K562 (cell line): ENCODE results near the gene BTRC. TPM values are rescaled to one million over a fixed set of nuclear protein-coding genes. Genes with fewer than 3 reads are reported as not detected.
A peak's percentile ranks its signal among the peaks of the same experiment; 100 is the strongest.

Source experiments
- ATAC-seq: fragments of 200-7000 bp; cut with Tn5 transposase; 3 replicates; pipeline ENCODE4 v1.9.1; 2020; ENCODE audit warnings: moderate library complexity
- BruUV-seq: library from RNA; stranded (reverse); fragments of 400-500 nt; replicated peaks from 2 replicates; lab custom pipeline; 2021; lab: Mats Ljungman, UMichigan
- CTCF ChIA-PET: fragments of 300-600 bp; formaldehyde crosslinking; extraction: SDS; loops from one replicate; lab custom pipeline; 2021; ENCODE audit warnings: low intra/inter-chr PET ratio; lab: Yijun Ruan, JAX
- POLR2A ChIA-PET: fragments of 300-600, 350-650 bp; sonication (Branson Sonifier 250); formaldehyde crosslinking; extraction: SDS; loops from one replicate; lab custom pipeline; 2021; ENCODE audit warnings: antibody characterized with exemption, inconsistent platforms; lab: Yijun Ruan, JAX
- DNase-seq, 4 experiments: peaks; one replicate each; pipeline versions ENCODE4 v3.0.0 to v3.0.0-alpha.2; 2011 to 2018; ENCODE audit warnings: low spot score in 3 of 4, mixed read lengths in 3 of 4; ENCODE audit errors: extremely low read depth in 1 of 4
- FAIRE-seq: peaks from 2 replicates; lab custom pipeline; 2011; peaks lifted over from hg19 to GRCh38; lab: Jason Lieb, UNC
- H2AFZ ChIP-seq: 2 replicates; pipeline ENCODE4 v1.6.0; 2011; ENCODE audit warnings: low read depth, low read length, control low read depth, inconsistent platforms
- H3K27ac ChIP-seq: fragments of 200-600 bp; 3 replicates; pipeline ENCODE4 v1.8.0; 2011; ENCODE audit warnings: low read depth, mild to moderate bottlenecking, control low read depth, inconsistent platforms, low read length, moderate library complexity, mixed read lengths; ENCODE audit errors: extremely low read depth
- H3K27me3 ChIP-seq, 2 experiments: fragments of 300-600 bp in 1 of 2; 2 replicates in 1 of 2; 3 replicates in 1 of 2; pipeline versions ENCODE4 v1.6.0 to v1.8.0; 2011; ENCODE audit warnings: inconsistent platforms in 2 of 2, low read length in 2 of 2, mild to moderate bottlenecking in 1 of 2, mixed read lengths in 1 of 2, moderate library complexity in 1 of 2; ENCODE audit not compliant: control insufficient read depth in 2 of 2, insufficient read depth in 2 of 2
- H3K36me3 ChIP-seq: fragments of 300-600 bp; 3 replicates; pipeline ENCODE4 v1.8.0; 2011; ENCODE audit warnings: mild to moderate bottlenecking, low read length, inconsistent platforms; ENCODE audit not compliant: control insufficient read depth, insufficient read depth
- H3K4me1 ChIP-seq, 2 experiments: fragments of 200-600 bp in 1 of 2; replicated peaks in 1 of 2; 2 replicates in 1 of 2; 3 replicates in 1 of 2; pipeline versions ENCODE4 v1.5.1 to v1.8.0; 2011; ENCODE audit warnings: inconsistent platforms in 2 of 2, low read length in 2 of 2, mild to moderate bottlenecking in 1 of 2, mixed read lengths in 1 of 2, moderate library complexity in 1 of 2; ENCODE audit not compliant: control insufficient read depth in 2 of 2, insufficient read depth in 2 of 2
- H3K4me2 ChIP-seq: 2 replicates; pipeline ENCODE4 v1.6.1; 2011; ENCODE audit warnings: low read length, control low read depth, inconsistent platforms, mixed read lengths; ENCODE audit not compliant: insufficient read depth
- H3K4me3 ChIP-seq: fragments of 200-600 bp; sonication (generic), shearing (Covaris generic); 2 replicates; pipeline ENCODE4 v1.5.1; 2016; ENCODE audit warnings: control low read depth, inconsistent platforms
- H3K79me2 ChIP-seq: fragments of 200-600 bp; 3 replicates; pipeline ENCODE4 v1.8.0; 2011; ENCODE audit warnings: low read length, inconsistent platforms; ENCODE audit not compliant: control insufficient read depth, insufficient read depth
- H3K9ac ChIP-seq, 2 experiments: 2 replicates each; pipeline versions ENCODE4 v1.6.0 to v1.6.1; 2011; ENCODE audit warnings: low read depth in 2 of 2, low read length in 2 of 2, control low read depth in 1 of 2, inconsistent platforms in 1 of 2, mild to moderate bottlenecking in 1 of 2, mixed read lengths in 1 of 2; ENCODE audit not compliant: insufficient read depth in 1 of 2
- H3K9me1 ChIP-seq: one replicate; pipeline ENCODE4 v1.6.0; 2011; ENCODE audit warnings: inconsistent platforms, mild to moderate bottlenecking, low read length, moderate library complexity; ENCODE audit not compliant: control insufficient read depth, insufficient read depth
- H3K9me3 ChIP-seq: replicated peaks from 2 replicates; pipeline ENCODE4 v1.5.1; 2011; ENCODE audit warnings: low read depth, low read length, inconsistent platforms; ENCODE audit not compliant: control insufficient read depth, insufficient read depth
- H4K20me1 ChIP-seq: replicated peaks from 2 replicates; pipeline ENCODE4 v1.6.1; 2011; ENCODE audit warnings: low read length, inconsistent platforms, mixed read lengths; ENCODE audit not compliant: control insufficient read depth, insufficient read depth
- ARID1B ChIP-seq: fragments of 450-650 bp; IDR thresholded peaks from 2 replicates; pipeline ENCODE4 v1.6.1; 2016; ENCODE audit warnings: antibody characterized with exemption, mild to moderate bottlenecking, inconsistent platforms
- IRF2 ChIP-seq: sonication (generic); formaldehyde crosslinking; IDR thresholded peaks from 2 replicates; pipeline ENCODE4 v1.8.1; 2022; ENCODE audit warnings: mild to moderate bottlenecking, missing genetic modification reagents
- RAD21 ChIP-seq, 2 experiments: fragments of 250-450 bp in 1 of 2; fragments of 450-650 bp in 1 of 2; sonication (Bioruptor Pico) in 1 of 2; formaldehyde crosslinking in 1 of 2; IDR thresholded peaks in 1 of 2; conservative IDR thresholded peaks in 1 of 2; 2 replicates each; pipeline versions ENCODE4 v1.4.0 to v1.8.0; 2020 to 2022; ENCODE audit warnings: mild to moderate bottlenecking in 2 of 2, moderate library complexity in 1 of 2
- ZBTB8A ChIP-seq: fragments of 450-650 bp; IDR thresholded peaks from 2 replicates; pipeline ENCODE4 v1.6.1; 2018; ENCODE audit warnings: mild to moderate bottlenecking, moderate library complexity; ENCODE audit not compliant: partially characterized antibody
- WGBS: fragments of 100-300 bp; shearing (Covaris generic); methylation state at CpG from one replicate; pipeline ENCODE4 v1.1.6; 2016; ENCODE audit warnings: low coverage, mixed read lengths; ENCODE audit not compliant: insufficient coverage; ENCODE audit errors: missing lambda C conversion rate; 5-methylcytosine and 5-hydroxymethylcytosine counted together
- in situ Hi-C: fragments of 300-500 bp; cut with MboI; formaldehyde crosslinking; loops from 4 replicates; pipeline ENCODE4 v1.15.0; 2018; ENCODE audit warnings: inconsistent platforms, mixed read lengths
- intact Hi-C: fragments of 100-400 bp; cut with micrococcal nuclease; formaldehyde crosslinking; loops from 2 replicates; pipeline ENCODE4 v1.14.2; 2022
- polyA plus RNA-seq, 8 experiments: library from polyadenylated mRNA; depleted of rRNA in 4 of 8; stranded (reverse) in 5 of 8; unstranded in 3 of 8; fragments of >200 nt; fragmentation: Nextera tagmentation in 2 of 8; fragmentation: Illumina TruSeq in 1 of 8; extraction: Ambion mirVana in 2 of 8; extraction: Trizol in 1 of 8; gene quantifications; 2 replicates each; pipeline versions ENCODE4 v1.2.1 to v1.2.3, GENCODE V29; 2011 to 2014; ENCODE audit warnings: inconsistent platforms in 1 of 8, missing spikeins in 1 of 8
- total RNA-seq, 7 experiments: library from RNA; depleted of rRNA in 6 of 7; stranded (reverse); fragments of >200 nt in 6 of 7; fragmentation: Illumina TruSeq in 2 of 7; extraction: Trizol in 2 of 7; gene quantifications; 2 replicates each; pipeline versions ENCODE4 v1.2.1 to v1.2.3, GENCODE V29; 2011 to 2021; ENCODE audit warnings: low replicate concordance in 1 of 7
- TF ChIP-seq, protein P1 (sequence below), 3 experiments: IDR thresholded peaks in 2 of 3; conservative IDR thresholded peaks in 1 of 3; 2 replicates each; pipeline ENCODE4 v1.5.1; 2011 to 2012; ENCODE audit warnings: low read length in 3 of 3, mild to moderate bottlenecking in 3 of 3, control low read depth in 2 of 3, improper control_type of control experiment in 1 of 3, inconsistent platforms in 1 of 3, low read depth in 1 of 3, mixed read lengths in 1 of 3, moderate library complexity in 1 of 3; ENCODE audit not compliant: insufficient read depth in 2 of 3

BTRC gene
- total and polyA plus RNA-seq, 9 of the 15 experiments (the other 6 are each of a cell fraction or from before 2014, with no cell fraction given) = 1.6 to 15.4 (median 7.0) TPM

DNA sequence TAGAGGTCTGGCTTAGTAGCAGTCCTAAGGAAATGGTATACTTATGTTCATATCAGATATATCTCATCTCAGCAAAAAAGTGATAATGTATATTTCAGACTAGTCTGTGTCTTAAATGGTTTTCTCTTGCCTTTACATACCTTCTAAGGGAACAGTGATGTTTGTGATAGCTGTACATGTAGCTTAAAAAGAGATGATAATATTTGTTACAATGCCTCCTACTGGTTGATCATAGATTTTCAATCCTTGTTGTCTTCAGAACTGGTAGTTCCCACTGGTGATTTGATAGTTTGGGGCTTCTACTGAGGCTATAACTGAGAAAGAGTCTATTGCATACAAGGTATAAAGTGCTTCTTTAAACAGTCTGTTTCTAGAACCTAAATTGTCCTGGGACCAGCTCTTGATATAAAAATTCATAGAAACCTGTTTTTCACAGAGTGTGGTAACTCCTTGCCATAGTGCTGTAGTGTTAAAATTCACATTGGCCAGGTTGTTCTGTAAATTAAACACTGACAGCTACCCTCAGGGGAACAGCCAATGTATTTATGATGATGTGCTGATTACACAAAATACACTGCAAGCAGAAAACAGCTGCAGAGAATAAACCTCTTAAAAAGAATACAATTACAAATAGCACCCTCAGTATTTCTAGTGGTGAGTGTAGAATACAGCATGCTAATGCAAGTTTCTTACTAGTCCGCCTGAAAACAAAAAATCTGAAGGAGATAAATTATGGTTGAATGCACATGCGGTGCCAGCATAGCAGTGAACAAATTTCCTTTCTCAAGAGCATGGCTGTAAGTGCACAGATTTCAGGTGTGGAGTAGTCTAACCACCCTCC, 90.3 kb downstream of the BTRC start:
- no peaks in the 10 kb centered on the region for H3K27me3 ChIP-seq
- no peak overlapping the region for H3K4me3 ChIP-seq
- H3K4me1 ChIP-seq = peaks cover 4% of the 10 kb centered on the region in 2 experiments; a peak in 3 of 5 replicates
- TF ChIP-seq RAD21 (CRISPR knock-in tag; conservative IDR thresholded peaks at IDR 0.05 in 1 of 2, IDR thresholded peaks at IDR 0.05 in 1 of 2) (0 out of 4 replicates have a peak, but pooled peaks of 1 of the 2 experiments have one; percentile 5), ZBTB8A (no peak), IRF2 (CRISPR knock-in tag) (no peak), ARID1B (no peak)
- TF ChIP-seq, protein P1, sequence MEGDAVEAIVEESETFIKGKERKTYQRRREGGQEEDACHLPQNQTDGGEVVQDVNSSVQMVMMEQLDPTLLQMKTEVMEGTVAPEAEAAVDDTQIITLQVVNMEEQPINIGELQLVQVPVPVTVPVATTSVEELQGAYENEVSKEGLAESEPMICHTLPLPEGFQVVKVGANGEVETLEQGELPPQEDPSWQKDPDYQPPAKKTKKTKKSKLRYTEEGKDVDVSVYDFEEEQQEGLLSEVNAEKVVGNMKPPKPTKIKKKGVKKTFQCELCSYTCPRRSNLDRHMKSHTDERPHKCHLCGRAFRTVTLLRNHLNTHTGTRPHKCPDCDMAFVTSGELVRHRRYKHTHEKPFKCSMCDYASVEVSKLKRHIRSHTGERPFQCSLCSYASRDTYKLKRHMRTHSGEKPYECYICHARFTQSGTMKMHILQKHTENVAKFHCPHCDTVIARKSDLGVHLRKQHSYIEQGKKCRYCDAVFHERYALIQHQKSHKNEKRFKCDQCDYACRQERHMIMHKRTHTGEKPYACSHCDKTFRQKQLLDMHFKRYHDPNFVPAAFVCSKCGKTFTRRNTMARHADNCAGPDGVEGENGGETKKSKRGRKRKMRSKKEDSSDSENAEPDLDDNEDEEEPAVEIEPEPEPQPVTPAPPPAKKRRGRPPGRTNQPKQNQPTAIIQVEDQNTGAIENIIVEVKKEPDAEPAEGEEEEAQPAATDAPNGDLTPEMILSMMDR (IDR thresholded peaks at IDR 0.05 in 2 of 3, conservative IDR thresholded peaks at IDR 0.05 in 1 of 3; ENCODE audit: insufficient read depth in 2 of 3, low read depth in 1 of 3, low read length in 3 of 3) = peak; percentile 20 to 40 (median 22); a peak in 3 of 6 replicates
- H3K79me2 ChIP-seq = no peaks in the 10 kb centered on the region
- ATAC-seq = no peak
- no peaks in the 10 kb centered on the region for H3K9me3 ChIP-seq
- no peak overlapping the region for H3K9ac ChIP-seq
- no peaks in the 10 kb centered on the region for H4K20me1 ChIP-seq
- intact Hi-C loops = loop anchor here (10.0 kb wide), 2 partner anchors 131 to 409 kb away; partner anchors contain the start of genes PDZD7 and SFXN3
- BruUV-seq = no TSS peak
- in situ Hi-C loops = loop anchor here (5.0 to 10.0 kb wide), 2 partner anchors 142 to 229 kb away; no protein-coding TSS in a partner anchor
- FAIRE-seq = no peak
- no peak overlapping the region for H3K4me2 ChIP-seq
- no peak overlapping the region for H2AFZ ChIP-seq
- 45% methylated on average over 2 of the region's 2 CpGs for WGBS
- no peak for DNase-seq
- ChIA-PET CTCF (no interaction called here), POLR2A (interaction anchor here (0.6 to 1.1 kb wide), 2 partner anchors 26 to 167 kb away, joined by 3 to 4 read pairs; no protein-coding TSS in a partner anchor)
- no peak overlapping the region for H3K27ac ChIP-seq
- no peaks in the 10 kb centered on the region for H3K36me3 ChIP-seq
- H3K9me1 ChIP-seq = no peaks in the 10 kb centered on the region
